Amygdala (tissue), 56 donors: ENCODE measurements around the gene PLXNB3.
"Not testable (repeated sequence)": the region's sequence is repeated elsewhere in the genome, so short reads cannot be mapped to it uniquely, and the experiment has no call there.

Experiments
- DNase-seq, 56 donors: peaks; one replicate each; lab custom pipeline; 2025; lab: John Stamatoyannopoulos, UW

PLXNB3 gene

DNA sequence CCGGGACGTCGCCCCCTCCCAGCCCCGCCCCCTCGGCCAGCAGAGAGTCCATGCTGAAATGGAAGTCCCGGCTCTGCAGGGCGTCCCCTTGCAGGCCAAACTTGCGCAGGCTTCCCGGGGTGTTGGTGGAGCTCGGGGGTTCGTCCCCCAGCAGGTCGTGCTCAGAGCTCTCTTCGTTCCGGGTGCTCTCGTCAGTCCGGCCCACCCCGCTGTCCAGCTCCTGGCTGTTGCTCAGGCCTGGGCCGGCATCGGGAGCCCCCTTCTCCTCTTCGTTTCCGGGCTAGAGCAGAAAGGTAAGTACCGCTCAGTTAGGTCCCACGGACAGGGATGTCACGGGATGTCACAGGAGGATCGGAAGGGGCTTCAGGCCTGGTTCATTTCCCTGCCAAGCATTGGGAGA, 40.6 kb downstream of the PLXNB3 start:
- no peak for DNase-seq

GRCh38 chrX:153805436-153805835, 41.4 kb downstream of the PLXNB3 start:
- no peak for DNase-seq

- no peak for DNase-seq
These were observed 43.0 kb downstream of the PLXNB3 start for GRCh38 chrX:153806999-153807575.

- no peak for DNase-seq
These were observed 43.9 kb downstream of the PLXNB3 start for GRCh38 chrX:153807976-153808375.

GRCh38 chrX:153812220-153812619, 48.2 kb downstream of the PLXNB3 start:
- no peak for DNase-seq

DNA sequence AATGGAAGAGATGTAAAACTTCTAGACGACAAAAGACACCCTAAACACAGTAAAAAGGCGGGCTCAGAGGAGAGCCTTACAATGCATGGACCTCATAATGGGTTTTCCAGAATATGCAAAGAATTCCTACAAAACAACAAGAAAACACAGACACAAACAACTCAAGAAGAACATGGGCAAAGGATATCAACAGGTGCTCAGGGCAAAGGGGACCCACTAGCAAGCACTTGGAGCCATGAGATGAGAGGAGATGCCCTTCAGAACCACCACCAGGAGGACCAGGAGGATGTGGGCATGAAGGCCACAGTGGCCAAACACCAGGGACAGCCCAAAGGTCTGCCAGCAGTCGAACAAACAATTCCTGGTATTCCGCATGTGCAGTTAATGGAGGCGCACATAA, 49.1 kb downstream of the PLXNB3 start:
- no peak for DNase-seq

GRCh38 chrX:153814591-153815315, 50.7 kb downstream of the PLXNB3 start:
- DNase-seq: no peak

DNA sequence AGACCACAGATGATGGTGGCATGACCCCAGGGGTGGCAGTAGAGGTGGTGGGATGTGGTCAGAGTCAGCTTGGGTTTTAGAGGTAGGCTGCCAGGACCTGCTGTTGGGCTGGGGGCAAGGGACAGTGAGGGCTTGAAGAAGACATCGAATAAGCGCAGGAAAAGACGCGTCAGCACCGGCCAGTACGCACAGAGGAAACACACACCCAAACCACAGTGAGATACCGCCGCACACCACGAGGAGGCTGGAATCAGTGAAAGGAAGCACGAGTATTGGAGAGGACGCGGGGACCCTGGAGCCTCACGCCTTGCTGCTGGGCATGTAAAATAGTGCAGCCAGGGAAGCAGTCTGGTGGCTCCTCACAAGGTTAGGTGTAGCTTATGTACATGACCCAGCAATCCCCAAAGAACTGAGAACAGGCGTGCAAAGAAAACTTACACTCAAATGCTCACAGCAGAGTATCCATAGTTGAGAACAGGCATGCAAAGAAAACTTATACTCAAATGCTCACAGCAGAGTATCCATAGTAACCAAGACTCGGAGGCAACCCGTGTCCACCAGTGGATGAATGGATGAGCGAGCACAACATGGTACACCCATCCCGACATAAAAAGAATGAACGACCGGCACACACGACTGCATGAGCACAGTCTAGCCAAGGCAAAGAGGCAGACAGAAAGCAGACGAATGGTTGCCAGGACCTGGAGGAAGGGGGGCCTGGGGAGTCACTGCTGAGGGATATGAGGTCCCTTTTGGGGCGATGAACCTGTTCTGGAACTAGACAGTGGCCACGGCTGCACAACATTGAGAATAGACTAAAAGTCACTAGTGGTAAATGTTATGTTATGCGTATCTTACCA, 53.0 kb downstream of the PLXNB3 start:
- DNase-seq: no peak

- DNase-seq: not testable (repeated sequence)
These were observed 54.0 kb downstream of the PLXNB3 start for GRCh38 chrX:153818064-153818463.

GRCh38 chrX:153818571-153819383, 54.7 kb downstream of the PLXNB3 start:
- peak in 5 of 56 donors; percentile 4 to 46 (median 10) for DNase-seq

GRCh38 chrX:153819384-153820040, 55.5 kb downstream of the PLXNB3 start:
- no peak for DNase-seq

GRCh38 chrX:153820601-153821000, 56.6 kb downstream of the PLXNB3 start:
- DNase-seq: no peak

GRCh38 chrX:153821066-153821465, 57.0 kb downstream of the PLXNB3 start:
- DNase-seq: no peak

- no peak for DNase-seq
These were observed 60.3 kb downstream of the PLXNB3 start for GRCh38 chrX:153824348-153824747.

DNA sequence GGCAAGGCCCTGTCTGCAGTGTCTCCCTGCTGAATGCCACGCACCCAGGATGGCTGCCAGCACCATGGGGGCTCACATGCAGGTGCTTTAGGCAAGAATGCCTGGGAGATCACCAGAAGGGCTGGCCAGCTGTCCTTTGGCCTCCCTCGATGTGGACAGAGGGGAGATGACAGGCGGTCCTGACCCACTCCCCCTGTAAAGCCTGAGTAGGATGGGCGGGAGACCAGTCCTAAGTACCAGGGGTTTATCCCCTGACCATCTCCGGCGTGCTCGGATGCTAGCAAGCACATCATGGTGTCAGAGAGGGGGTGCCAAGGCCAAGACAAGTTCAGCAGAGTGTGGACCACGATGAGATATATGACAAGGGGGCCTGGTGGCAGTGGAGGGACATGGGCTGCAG, 61.0 kb downstream of the PLXNB3 start:
- no peak for DNase-seq
